Suprapubic skin (tissue), 4 donors: ENCODE data around the gene CNTFR.

Experiments used
- CTCF ChIP-seq, 2 donors: fragments of 200-600 bp in 1 of 2; fragments of 450-650 bp in 1 of 2; sonication (generic) in 1 of 2; IDR thresholded peaks; one replicate each; pipeline ENCODE4 v1.5.1; 2016 to 2019; ENCODE audit warnings: antibody characterized with exemption in 2 of 2, mild to moderate bottlenecking in 1 of 2, moderate library complexity in 1 of 2
- EP300 ChIP-seq: sonication (generic); formaldehyde crosslinking; IDR thresholded peaks from one replicate; pipeline ENCODE4 v1.6.1; 2017; ENCODE audit warnings: antibody characterized with exemption
- POLR2A ChIP-seq, 2 donors: fragments of 450-650 bp; IDR thresholded peaks; one replicate each; pipeline ENCODE4 v1.6.1; 2017; ENCODE audit warnings: antibody characterized with exemption in 2 of 2, mild to moderate bottlenecking in 2 of 2, moderate library complexity in 2 of 2
- POLR2AphosphoS5 ChIP-seq, 3 donors: sonication (generic); formaldehyde crosslinking; IDR thresholded peaks; one replicate each; pipeline ENCODE4 v1.6.1; 2017; ENCODE audit warnings: antibody characterized with exemption in 3 of 3

DNA sequence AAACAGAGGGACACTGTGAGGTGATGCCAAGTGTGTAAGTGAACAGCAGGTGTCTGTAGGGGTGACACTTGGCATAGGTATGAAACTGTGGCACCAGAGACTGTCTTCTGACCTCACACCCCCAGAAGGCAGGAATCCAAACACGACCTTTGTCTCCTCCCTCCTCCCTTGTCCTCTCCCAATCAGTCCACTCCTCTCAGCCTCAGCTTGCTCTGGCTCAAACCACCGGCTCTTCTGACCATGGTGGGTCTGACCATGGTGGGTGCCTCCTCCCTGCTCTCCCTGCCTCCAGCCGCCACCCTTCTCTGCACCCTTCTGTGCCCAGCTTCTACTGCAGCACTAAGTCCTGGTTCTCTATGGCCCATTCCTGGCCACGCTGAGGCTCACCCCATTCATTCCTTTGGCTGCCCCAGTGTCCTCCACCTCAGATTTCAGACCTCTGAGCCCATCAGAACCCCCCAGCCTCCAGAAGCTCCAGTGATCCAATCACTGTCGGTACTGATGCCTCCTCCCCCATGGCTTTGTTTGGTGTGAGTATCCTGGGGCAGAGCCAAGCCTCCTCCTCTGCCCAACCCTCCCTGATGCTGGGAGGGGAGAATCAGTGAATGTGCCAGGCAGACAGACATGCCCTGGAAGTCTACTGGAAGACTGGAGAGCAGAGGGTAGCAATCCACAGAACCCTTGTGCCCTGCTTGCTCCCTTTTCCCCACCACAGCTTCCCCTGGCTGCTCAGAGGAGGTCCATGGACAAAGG lies 41.1 kb upstream of the CNTFR start:
- no peak for TF ChIP-seq POLR2A (IDR thresholded peaks at IDR 0.05)
- no peak for TF ChIP-seq CTCF (IDR thresholded peaks at IDR 0.05)
- no peak for TF ChIP-seq POLR2AphosphoS5 (IDR thresholded peaks at IDR 0.05)
- TF ChIP-seq EP300, result no peak
